Neural cell (in vitro differentiated cells): Measurements from ENCODE around the gene COL6A3. TPM values are rescaled to one million over a fixed set of nuclear protein-coding genes. Genes with fewer than 3 reads are reported as not detected.

Source experiments
- H2AFZ ChIP-seq: fragments of 200-600, 300-800 bp; sonication (generic), shearing (Covaris generic); 2 replicates; pipeline ENCODE4 v1.6.0; 2014; ENCODE audit warnings: low read depth, mild to moderate bottlenecking, antibody characterized with exemption, low read length, moderate library complexity
- H3F3A ChIP-seq: fragments of 200-600 bp; shearing (Covaris generic); 2 replicates; pipeline ENCODE4 v1.6.1; 2016; ENCODE audit warnings: mild to moderate bottlenecking, moderate library complexity, mixed read lengths, antibody characterized with exemption, low read length; ENCODE audit not compliant: insufficient read depth, poor library complexity, severe bottlenecking
- H3K27ac ChIP-seq: fragments of 200-600, 300-800 bp; sonication (generic), shearing (Covaris generic); 2 replicates; pipeline ENCODE4 v1.5.1; 2014; ENCODE audit warnings: mild to moderate bottlenecking, low read length, moderate library complexity
- H3K27me3 ChIP-seq: fragments of 300-800, 200-600 bp; sonication (generic), shearing (Covaris generic); 2 replicates; pipeline ENCODE4 v1.6.0; 2014; ENCODE audit warnings: mild to moderate bottlenecking, low read depth, low read length, moderate library complexity; ENCODE audit not compliant: insufficient read depth
- H3K36me3 ChIP-seq: fragments of 300-800, 200-600 bp; sonication (generic), shearing (Covaris generic); 2 replicates; pipeline ENCODE4 v1.5.1; 2014; ENCODE audit warnings: mild to moderate bottlenecking, antibody characterized with exemption, low read length, moderate library complexity; ENCODE audit not compliant: insufficient read depth
- H3K4me2 ChIP-seq: fragments of 300-800, 200-600 bp; sonication (generic), shearing (Covaris generic); 2 replicates; pipeline ENCODE4 v1.6.0; 2014; ENCODE audit warnings: mild to moderate bottlenecking, low read length
- H3K4me3 ChIP-seq: fragments of 300-800, 200-600 bp; sonication (generic), shearing (Covaris generic); 2 replicates; pipeline ENCODE4 v1.5.1; 2014; ENCODE audit warnings: mild to moderate bottlenecking, low read length, moderate library complexity
- H3K79me2 ChIP-seq: fragments of 200-600 bp; shearing (Covaris generic); replicated peaks from 2 replicates; pipeline ENCODE4 v1.6.0; 2014; ENCODE audit warnings: mild to moderate bottlenecking, low read length, moderate library complexity; ENCODE audit not compliant: insufficient read depth
- H3K9ac ChIP-seq: fragments of 300-800, 200-600 bp; sonication (generic), shearing (Covaris generic); 2 replicates; pipeline ENCODE4 v1.6.1; 2016; ENCODE audit warnings: mild to moderate bottlenecking, low read length, mixed read lengths
- H3K9me2 ChIP-seq: fragments of 200-600 bp; shearing (Covaris generic); 2 replicates; pipeline ENCODE4 v1.6.1; 2016; ENCODE audit warnings: mild to moderate bottlenecking, low read length, mixed read lengths; ENCODE audit not compliant: insufficient read depth
- H3K9me3 ChIP-seq: fragments of 200-600, 300-800 bp; sonication (generic), shearing (Covaris generic); 2 replicates; pipeline ENCODE4 v1.6.1; 2016; ENCODE audit warnings: mild to moderate bottlenecking, mixed run types, low read length, moderate library complexity, mixed read lengths
- H4K20me1 ChIP-seq: fragments of 200-600 bp; shearing (Covaris generic); 2 replicates; pipeline ENCODE4 v1.6.1; 2016; ENCODE audit warnings: mild to moderate bottlenecking, mixed run types; ENCODE audit not compliant: insufficient read depth
- EP300 ChIP-seq: fragments of 450-650 bp; conservative IDR thresholded peaks from 2 replicates; pipeline ENCODE4 v1.6.1; 2014; ENCODE audit warnings: antibody characterized with exemption, mild to moderate bottlenecking, moderate library complexity; ENCODE audit not compliant: poor library complexity, severe bottlenecking
- EZH2 ChIP-seq: fragments of 200-600, 300-800 bp; shearing (Covaris generic), sonication (generic); IDR thresholded peaks from 2 replicates; pipeline ENCODE4 v1.6.1; 2014; ENCODE audit warnings: antibody characterized with exemption, low read length, borderline replicate concordance, mild to moderate bottlenecking; ENCODE audit not compliant: insufficient read depth, poor library complexity, severe bottlenecking
- MXI1 ChIP-seq: fragments of 450-650 bp; conservative IDR thresholded peaks from 2 replicates; pipeline ENCODE4 v1.6.1; 2014; ENCODE audit warnings: antibody characterized with exemption, mild to moderate bottlenecking; ENCODE audit not compliant: poor library complexity, severe bottlenecking
- POLR2AphosphoS5 ChIP-seq: IDR thresholded peaks from 2 replicates; pipeline ENCODE4 v1.6.1; 2012
- RAD21 ChIP-seq: fragments of 450-650 bp; conservative IDR thresholded peaks from 2 replicates; pipeline ENCODE4 v1.6.1; 2014; ENCODE audit warnings: antibody characterized with exemption, mild to moderate bottlenecking, moderate library complexity
- SMC3 ChIP-seq: fragments of 450-650 bp; conservative IDR thresholded peaks from 2 replicates; pipeline ENCODE4 v1.6.1; 2014; ENCODE audit warnings: antibody characterized with exemption, mild to moderate bottlenecking, moderate library complexity; ENCODE audit not compliant: poor library complexity
- TAF1 ChIP-seq: IDR thresholded peaks from 2 replicates; pipeline ENCODE4 v1.6.1; 2012; ENCODE audit warnings: low read depth
- polyA plus RNA-seq: library from polyadenylated mRNA; depleted of rRNA; stranded (reverse); fragments of >200 nt; gene quantifications from 2 replicates; pipeline ENCODE4 v1.2.3, GENCODE V29; 2014
- TF ChIP-seq, protein P1 (sequence below): fragments of 450-650 bp; IDR thresholded peaks from 2 replicates; pipeline ENCODE4 v1.5.1; 2014; ENCODE audit warnings: antibody characterized with exemption, mild to moderate bottlenecking, moderate library complexity; ENCODE audit not compliant: poor library complexity, severe bottlenecking
- TF ChIP-seq, protein P2 (sequence below): IDR thresholded peaks from 2 replicates; pipeline ENCODE4 v1.6.1; 2012; ENCODE audit warnings: borderline replicate concordance

The COL6A3 gene
- polyA plus RNA-seq, 1 donor from 2014 or later = 0.05 TPM

DNA sequence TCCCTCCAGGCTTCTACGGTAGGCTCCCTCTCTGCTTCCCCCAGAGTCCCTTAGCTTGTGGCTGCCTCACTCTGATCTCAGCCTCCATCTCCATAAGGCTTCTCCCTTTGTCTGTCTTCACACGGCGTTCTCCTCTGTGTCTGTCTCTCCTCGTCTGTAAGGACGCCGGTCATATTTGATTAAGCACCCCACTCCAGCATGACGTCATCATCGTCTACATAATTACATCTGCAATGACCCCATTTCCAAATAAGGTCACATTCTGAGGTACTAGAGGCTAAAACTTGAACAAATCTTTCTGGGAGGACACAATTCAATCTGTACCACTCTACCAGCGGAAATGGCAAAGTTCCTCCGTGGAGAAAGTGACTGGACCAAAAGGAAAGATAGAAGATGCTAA is 8.3 kb upstream of the COL6A3 start:
- H3K4me2 ChIP-seq = no peak overlapping the region

DNA sequence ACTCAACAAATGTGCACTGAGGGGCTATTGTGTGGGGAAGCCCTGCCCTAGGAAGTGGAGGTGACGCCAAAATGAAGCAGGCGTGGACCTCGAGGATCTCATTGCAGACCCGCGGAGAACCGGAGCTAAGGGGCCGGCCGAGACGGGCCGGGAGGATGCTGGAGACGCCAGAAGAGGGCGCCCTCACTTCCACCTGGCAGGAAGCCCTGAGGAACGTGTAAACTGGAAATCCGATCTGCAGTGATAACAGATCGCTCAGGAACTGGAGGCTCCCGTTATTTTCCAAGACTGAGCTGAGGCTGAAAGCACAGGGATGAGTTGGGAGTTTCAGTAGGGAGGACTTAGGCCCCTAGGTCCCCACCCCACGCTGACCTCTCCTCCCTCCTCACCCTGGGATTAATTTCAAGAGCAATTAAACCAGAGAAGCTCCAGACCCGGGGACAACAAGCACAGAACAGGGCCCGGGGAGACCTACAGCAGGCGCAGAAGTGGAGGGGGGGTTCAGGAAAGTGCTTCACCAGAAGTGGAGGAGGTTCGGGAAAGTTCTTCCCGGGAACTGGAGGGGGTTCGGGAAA is 7.7 kb upstream of the COL6A3 start:
- Histone ChIP-seq H3K4me3 (no peak overlapping the region), H3K9me3 (no peaks in the 10 kb centered on the region), H4K20me1 (no peaks in the 10 kb centered on the region), H3K4me2 (no peak overlapping the region), H3K27ac (no peak overlapping the region), H3K9ac (no peak overlapping the region), H3K27me3 (no peaks in the 10 kb centered on the region), H2AFZ (no peak overlapping the region), H3K79me2 (no peaks in the 10 kb centered on the region), H3F3A (no peaks in the 10 kb centered on the region), H3K9me2 (no peaks in the 10 kb centered on the region), H3K36me3 (no peaks in the 10 kb centered on the region)
- TF ChIP-seq SMC3 (no peak), POLR2AphosphoS5 (no peak), EZH2 (no peak), EP300 (no peak), MXI1 (no peak), TAF1 (no peak), RAD21 (no peak)
- TF ChIP-seq, protein P1, sequence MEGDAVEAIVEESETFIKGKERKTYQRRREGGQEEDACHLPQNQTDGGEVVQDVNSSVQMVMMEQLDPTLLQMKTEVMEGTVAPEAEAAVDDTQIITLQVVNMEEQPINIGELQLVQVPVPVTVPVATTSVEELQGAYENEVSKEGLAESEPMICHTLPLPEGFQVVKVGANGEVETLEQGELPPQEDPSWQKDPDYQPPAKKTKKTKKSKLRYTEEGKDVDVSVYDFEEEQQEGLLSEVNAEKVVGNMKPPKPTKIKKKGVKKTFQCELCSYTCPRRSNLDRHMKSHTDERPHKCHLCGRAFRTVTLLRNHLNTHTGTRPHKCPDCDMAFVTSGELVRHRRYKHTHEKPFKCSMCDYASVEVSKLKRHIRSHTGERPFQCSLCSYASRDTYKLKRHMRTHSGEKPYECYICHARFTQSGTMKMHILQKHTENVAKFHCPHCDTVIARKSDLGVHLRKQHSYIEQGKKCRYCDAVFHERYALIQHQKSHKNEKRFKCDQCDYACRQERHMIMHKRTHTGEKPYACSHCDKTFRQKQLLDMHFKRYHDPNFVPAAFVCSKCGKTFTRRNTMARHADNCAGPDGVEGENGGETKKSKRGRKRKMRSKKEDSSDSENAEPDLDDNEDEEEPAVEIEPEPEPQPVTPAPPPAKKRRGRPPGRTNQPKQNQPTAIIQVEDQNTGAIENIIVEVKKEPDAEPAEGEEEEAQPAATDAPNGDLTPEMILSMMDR = no peak
- TF ChIP-seq, protein P2, sequence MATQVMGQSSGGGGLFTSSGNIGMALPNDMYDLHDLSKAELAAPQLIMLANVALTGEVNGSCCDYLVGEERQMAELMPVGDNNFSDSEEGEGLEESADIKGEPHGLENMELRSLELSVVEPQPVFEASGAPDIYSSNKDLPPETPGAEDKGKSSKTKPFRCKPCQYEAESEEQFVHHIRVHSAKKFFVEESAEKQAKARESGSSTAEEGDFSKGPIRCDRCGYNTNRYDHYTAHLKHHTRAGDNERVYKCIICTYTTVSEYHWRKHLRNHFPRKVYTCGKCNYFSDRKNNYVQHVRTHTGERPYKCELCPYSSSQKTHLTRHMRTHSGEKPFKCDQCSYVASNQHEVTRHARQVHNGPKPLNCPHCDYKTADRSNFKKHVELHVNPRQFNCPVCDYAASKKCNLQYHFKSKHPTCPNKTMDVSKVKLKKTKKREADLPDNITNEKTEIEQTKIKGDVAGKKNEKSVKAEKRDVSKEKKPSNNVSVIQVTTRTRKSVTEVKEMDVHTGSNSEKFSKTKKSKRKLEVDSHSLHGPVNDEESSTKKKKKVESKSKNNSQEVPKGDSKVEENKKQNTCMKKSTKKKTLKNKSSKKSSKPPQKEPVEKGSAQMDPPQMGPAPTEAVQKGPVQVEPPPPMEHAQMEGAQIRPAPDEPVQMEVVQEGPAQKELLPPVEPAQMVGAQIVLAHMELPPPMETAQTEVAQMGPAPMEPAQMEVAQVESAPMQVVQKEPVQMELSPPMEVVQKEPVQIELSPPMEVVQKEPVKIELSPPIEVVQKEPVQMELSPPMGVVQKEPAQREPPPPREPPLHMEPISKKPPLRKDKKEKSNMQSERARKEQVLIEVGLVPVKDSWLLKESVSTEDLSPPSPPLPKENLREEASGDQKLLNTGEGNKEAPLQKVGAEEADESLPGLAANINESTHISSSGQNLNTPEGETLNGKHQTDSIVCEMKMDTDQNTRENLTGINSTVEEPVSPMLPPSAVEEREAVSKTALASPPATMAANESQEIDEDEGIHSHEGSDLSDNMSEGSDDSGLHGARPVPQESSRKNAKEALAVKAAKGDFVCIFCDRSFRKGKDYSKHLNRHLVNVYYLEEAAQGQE = no peak

More for the DNA sequence above, 8.3 kb upstream of the COL6A3 start:
- TF ChIP-seq RAD21 (no peak), EZH2 (no peak), SMC3 (no peak), TAF1 (no peak), EP300 (no peak), POLR2AphosphoS5 (no peak), MXI1 (no peak)
- TF ChIP-seq, protein P2 = no peak
- TF ChIP-seq, protein P1 = no peak
- Histone ChIP-seq H3K9ac (no peak overlapping the region), H3K9me2 (no peaks in the 10 kb centered on the region), H3K36me3 (no peaks in the 10 kb centered on the region), H4K20me1 (no peaks in the 10 kb centered on the region), H3K4me3 (no peak overlapping the region), H3F3A (no peaks in the 10 kb centered on the region), H3K27me3 (no peaks in the 10 kb centered on the region), H3K79me2 (no peaks in the 10 kb centered on the region), H3K9me3 (no peaks in the 10 kb centered on the region), H2AFZ (no peak overlapping the region), H3K27ac (no peak overlapping the region)
